LoVo (cell line): ENCODE results near the gene ENOX2.
"Not testable (repeated sequence)": the region's sequence is repeated elsewhere in the genome, so short reads cannot be mapped to it uniquely, and the experiment has no call there.

Source experiments
- DNase-seq: peaks from one replicate; pipeline ENCODE4 v3.0.0-alpha.2; 2016; ENCODE audit warnings: low spot score

ENOX2 gene

DNA sequence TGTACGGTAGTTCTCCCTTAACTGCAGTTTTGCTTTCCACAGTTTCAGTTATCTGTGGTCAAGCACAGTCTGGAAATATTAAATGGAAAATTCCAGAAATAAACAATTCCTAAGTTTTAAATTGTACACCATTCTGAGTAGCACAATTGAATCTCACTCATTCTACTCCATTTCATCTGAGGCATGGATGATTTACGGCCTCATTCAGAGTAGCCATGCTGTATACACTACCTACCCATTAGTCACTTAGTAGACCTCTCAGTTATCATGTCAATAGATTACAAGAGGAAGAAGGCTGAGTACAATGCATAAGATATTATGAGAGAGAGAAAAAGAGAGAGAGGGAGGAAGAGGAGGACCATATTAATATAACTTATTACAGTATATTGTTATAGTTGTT lies 77.5 kb downstream of the ENOX2 start:
- DNase-seq = no peak

DNA sequence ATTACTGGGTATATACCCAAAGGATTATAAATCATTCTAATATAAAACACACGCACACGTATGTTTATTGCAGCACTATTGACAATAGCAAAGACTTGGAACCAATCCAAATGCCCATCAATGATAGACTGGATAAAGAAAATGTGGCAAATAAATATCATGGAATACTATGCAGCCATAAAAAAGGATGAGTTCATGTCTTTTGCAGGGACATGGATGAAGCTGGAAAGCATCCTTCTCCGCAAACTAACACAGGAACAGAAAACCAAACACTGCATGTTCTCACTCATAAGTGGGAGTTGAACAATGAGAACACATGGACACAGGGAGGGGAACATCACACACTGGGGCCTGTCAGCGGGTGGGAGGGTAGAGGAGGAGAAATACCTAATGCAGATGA lies 83.6 kb downstream of the ENOX2 start:
- DNase-seq = not testable (repeated sequence)

DNA sequence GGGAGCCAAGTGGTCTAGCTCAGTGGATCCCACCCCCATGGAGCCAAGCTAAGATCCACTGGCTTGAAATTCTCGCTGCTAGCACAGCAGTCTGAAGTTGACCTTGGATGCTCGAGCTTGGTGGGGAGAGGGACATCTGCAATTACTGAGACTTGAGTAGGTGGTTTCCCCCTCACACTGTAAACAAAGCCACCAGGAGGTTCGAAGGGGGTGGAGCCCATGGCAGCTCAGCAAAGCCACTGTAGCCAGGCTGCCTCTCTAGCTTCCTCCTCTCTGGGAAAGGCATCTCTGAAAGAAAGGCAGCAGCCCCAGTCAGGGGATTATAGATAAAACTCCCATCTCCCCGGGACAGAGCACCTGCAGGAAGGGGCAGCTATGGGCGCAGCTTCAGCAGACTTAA lies 89.1 kb downstream of the ENOX2 start:
- DNase-seq = not testable (repeated sequence)

DNA sequence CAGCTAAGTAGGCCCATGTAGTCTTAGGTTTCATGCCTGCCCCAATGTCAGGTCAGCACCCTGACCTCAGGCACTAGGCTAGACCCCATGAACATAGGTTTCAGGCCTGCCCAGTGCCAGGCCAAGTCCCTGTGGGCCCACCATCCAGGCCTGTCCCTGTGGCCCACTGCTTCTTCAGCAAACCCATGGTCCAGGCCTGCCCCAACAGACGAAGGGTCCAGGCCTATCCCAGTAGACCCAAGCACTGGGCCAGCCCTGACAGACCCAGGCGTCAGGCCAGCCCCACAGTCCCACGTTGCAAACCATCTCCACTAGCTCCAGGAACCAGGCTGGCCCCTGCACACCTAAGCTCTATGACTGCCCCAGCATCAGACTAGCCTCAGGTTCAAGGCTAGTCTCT lies 92.4 kb downstream of the ENOX2 start:
- no peak for DNase-seq

DNA sequence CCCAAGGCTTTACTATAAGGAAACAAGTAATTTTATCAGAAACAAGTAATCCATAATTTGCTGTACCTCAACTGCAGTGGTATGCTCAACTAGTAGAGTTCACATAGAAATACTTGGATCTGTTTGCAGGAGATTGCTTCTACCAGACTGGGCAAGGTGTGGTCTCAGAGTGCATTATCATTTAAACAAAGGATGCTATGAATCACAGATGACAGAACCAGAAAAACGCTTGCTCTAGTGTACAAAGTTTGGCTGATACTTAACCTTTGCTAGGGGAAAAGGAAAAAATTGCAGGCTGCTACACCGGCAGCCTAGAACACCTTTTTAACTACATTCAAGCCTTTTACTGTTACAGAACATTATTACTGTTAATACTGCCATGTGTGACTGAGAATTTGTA lies 97.1 kb downstream of the ENOX2 start:
- DNase-seq = no peak

DNA sequence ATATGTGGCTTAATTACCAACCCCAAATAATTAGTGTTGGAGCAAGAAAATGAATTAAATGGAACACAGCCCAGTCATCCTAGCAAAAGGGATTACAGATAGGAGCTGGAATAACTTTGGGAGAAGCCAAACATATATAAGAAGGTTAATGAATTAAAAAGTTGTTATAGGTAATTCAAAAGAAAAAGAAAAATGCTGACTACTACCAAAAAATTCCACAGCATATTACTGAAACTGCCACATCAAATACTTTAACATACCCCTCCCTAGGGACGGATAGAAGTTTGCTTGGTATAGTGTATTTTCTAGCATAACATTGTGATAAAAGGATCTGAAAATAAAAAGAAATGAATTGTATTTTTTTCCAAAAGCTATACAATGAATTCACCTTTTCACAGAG lies 99.5 kb downstream of the ENOX2 start:
- DNase-seq = no peak

DNA sequence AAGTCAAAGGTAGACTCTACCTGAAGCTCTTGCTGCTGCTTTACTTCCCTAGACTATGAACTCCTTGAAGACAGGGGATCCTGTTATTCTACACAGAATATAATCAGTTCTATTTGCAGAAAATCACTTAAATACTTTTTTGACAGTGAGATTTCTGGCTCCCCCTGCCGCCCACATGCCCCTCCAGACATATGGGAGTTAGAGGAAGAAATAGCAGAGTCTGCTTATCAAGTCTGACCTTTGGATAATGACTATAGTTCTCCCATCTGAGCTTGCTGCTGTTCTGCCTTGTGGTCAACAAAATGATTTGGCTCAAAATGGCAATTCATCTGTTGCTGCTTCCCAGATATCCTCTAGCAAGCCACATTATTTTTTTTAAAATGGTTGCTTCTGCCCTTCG lies 101.1 kb downstream of the ENOX2 start:
- no peak for DNase-seq

DNA sequence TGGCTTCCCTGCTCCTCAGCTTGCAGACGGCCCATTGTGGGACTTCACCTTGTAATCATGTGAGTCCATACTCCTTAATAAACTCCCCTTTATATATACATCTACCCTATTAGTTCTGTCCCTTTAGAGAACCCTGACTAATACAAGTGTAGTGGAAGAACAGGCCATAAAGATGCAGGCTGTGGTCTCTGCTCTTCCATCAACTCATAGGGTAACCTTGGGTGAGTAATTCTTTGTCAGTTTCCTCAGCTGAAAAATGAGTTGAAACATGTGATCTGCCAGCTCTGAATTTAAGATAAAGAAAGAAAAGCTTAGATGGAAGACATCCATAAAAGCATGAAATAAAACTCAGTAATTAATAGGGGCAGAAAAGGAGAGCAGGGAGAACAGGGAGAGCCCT lies 103.6 kb downstream of the ENOX2 start:
- DNase-seq = no peak

DNA sequence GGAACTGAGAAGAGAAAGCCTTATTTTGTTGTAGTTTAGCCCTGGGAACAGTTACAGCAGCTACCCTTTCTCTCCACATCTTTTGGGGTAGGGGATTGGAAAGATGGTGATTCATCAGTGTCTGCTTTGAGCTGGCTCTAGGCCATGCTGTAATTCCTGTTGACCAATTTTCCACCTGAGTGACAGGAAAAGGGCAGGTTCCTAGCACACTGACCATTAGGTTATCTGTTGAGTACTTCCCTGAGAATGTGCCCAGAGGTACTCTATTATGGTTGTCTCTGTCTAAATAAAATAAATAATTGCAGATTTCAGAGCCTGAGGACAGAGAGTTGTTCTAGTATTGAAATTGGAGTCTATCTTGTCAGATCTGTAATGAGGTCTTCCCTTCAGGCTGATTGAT lies 109.0 kb downstream of the ENOX2 start:
- no peak for DNase-seq

DNA sequence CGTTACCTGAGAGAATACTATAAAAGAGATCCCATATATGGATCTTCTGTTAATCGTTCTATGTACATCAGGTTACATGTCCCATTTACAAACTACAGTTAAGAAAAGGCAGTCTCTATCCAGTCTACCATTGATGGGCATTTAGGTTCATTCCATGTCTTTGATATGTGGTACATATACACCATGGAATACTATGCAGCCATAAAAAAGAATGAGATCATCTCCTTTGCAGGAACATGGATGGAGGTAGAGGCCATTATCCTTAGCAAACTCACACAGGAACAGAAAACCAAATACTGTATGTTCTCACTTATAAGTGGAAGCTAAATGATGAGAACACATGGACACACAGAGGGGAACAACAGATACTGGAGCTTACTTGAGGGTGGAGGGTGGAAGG lies 111.1 kb downstream of the ENOX2 start:
- DNase-seq = not testable (repeated sequence)

DNA sequence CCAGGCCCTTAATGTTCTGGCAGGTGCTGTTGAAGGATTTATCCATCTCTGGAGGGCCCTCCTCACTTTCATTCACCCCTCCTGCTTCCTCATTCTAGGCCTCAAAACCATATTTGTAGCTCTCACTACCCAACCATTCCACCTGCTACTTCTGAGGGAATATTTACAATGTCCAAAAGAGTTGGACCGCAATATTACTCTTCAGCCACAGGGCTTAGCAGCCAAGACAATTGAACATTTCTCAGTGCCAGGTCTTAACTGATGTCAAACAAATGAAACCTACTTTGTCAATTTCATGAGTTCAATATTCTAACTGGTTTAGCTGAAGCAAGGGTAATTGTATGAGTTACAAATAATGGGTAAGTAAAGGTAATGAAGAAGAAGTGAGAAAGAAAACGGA lies 113.2 kb downstream of the ENOX2 start:
- no peak for DNase-seq

DNA sequence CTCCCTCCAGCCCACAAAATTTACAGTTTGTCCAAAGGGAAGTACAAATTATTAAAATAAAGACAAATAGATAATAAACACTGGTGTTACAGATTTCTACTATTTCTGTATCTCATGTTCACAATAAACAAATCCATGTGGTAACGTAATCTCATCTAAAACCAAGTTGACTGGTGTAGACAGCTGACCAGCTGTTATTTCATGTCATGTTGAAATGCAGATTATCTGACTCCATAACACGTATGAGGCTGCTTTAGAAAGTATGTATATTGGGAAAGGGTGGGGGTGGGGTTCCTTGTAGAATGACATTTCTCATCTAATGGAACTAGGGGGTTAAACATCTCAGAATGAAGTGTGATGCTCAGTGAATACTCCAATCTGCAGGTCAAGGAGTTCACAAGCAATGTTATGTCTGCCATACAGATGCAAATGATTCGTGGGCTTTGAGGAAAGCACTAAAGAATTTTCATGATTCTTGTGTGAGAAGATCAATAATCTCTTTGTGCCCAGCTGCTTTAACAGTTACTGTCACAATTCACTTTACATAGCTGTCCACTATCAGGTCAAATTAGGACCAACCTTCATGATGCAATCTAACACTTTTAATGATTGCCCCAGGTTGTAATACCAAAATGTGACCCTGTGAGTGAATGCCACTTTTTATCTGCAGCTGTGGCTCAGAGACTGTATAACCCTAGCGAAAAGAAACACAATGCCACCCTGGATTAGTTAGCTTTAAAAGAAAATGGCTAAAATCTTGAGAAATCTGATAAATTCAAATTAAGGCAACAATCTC lies 114.0 kb downstream of the ENOX2 start:
- DNase-seq = no peak

DNA sequence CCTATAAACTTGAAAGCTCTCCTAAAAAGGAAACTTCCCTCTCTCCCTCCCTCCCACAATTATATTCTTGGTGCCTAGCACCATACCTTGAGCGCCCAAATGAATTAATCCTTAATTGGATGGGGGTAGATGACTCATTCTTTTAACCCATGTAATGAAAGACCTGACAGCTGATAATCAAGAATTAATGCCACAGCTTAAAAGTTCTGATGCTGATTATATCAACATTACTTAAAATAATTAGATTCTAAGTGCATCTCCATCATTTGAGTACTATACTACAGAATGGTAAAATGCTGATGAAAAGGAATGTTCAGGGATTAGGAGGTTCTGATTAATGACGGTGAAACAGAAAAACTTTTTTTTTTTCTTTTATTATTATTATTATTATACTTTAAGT lies 117.0 kb downstream of the ENOX2 start:
- no peak for DNase-seq

DNA sequence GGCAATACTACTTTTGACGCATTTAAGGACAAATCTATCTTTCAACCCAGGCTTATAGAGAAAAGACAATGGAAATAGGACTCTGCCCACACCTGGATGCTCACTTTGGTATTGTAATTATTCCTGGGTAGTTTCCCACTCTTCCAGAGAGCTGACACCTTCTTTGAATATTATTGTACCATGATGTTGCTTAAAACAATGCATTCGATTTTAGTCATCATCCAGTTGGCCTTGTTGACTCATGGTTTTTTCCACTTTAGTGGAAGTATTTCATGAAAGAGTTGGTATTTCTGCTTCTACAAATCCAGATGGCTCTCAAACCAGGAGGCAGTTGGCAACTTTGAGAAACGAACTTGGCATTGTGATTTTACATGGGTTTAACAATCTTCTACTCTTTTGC lies 124.2 kb downstream of the ENOX2 start:
- DNase-seq = no peak

DNA sequence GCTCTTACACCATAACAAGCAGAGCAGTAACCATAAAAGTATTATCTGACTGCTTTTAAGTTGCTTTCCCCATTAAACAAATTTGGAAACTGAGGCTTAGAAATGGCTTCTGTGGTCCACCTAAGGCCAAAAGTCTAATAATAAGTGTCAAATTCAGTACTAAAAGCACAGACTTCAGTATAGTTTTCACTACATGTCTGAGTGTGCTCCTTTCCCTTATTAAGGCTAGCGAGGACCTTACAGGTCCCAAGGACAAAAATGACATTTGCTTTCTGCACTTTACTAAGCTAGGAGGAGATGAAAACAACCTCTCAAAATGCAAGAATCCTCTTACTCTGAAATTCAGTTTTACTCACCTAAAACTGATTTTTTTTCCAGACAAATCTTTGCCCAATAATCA lies 127.2 kb downstream of the ENOX2 start:
- DNase-seq = no peak

DNA sequence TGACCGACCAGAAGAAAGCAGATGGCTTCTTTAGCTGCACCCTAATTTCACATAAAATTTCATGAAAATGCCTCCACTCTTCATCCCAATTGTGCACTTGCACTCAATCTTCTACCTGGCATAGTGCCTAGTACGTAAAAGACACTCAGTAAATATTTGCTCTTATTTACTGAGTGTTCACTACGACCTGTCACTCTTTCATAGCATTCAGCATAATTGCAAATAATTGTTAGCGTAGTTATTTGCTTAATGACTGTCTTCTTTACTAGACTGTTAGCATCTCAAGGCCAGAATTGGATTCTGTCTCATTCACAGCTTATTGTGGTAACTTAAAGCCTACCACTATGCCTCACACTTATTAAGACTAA lies 130.2 kb downstream of the ENOX2 start:
- no peak for DNase-seq

DNA sequence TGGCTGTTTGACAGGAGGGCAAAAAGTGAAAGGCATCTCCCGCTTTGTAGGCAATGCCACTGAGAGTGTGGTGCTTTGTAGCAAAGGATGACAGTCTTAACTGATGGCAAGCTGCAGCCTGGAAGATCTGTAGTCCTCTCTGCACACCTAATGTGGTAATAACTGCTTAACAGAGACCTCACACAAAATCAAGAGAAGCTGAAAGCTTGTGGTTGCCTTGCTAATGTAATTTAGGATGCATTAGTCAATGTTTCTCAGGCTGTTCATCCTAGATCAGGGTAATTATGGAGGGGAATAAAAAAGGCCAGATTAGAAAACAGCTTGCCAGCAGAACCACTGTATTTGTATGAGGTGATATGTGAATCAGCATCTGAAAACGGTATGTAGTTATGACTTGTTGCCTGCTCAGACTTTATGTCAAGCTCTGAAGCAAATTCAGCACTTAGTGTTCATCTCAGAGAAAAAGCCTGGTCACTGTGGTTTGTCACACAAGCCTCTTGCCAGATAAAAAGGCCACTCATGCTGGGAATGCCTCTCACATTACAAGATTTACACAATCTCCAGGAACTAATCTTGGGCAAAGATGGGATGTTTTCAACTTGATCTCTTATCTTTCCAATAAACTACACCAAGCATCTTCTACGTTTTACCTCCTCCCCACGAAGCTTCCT lies 130.8 kb downstream of the ENOX2 start:
- no peak for DNase-seq

DNA sequence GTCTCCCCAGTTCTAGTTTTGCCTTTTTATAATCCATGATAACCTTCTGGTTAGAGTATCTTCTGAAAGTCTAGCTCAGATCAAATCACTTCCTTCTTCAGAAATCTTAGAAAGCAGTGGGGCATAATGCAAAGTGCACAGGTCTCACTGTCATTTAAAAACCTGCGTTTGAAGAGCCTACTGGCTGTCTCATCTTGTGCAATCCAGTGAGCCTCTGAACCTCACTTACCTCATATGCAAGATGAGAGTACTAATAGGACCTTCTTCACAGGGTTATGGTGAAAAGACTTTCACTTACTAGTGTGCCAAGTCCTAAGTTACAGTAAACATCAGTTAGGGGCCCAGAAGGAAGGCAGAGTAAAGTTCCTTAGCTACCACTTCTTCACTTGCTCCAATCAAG lies 131.4 kb downstream of the ENOX2 start:
- no peak for DNase-seq

DNA sequence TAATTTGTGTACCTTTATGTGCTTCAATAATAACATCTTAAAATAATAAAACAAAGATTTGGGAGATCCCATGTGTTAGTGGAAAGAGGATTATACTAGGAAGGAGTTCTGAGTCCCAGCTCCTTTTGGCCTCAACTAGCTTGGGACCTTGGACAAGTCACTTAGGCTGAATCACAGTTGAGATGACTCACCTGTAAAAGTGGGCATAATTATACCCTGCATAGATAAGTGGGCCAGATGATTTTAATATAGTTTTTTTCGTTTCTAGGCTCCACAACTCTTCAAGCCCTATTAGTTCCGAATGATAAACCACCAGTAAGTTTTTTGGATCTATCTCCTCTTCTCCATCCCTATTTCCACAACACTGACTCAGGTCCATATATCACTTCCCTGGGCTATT lies 131.8 kb downstream of the ENOX2 start:
- DNase-seq = no peak

DNA sequence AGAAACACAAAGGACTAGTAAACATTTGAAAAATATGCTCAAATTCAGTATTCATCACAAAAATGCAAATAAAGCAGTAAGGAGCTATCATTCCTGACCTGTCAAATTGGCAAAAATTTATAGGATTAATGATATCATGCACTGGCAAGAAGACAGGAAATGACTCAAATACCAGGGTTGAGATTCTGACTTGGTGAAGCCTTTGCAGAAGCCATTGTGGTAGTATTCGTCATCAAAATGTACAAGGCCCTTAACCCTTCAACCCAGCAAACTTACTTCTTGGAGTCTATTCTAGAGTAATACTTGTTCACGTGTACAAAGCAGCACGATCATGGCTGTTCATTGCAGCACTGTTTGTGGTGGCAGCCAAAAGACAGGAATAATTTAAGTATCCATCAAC lies 132.4 kb downstream of the ENOX2 start:
- no peak for DNase-seq

DNA sequence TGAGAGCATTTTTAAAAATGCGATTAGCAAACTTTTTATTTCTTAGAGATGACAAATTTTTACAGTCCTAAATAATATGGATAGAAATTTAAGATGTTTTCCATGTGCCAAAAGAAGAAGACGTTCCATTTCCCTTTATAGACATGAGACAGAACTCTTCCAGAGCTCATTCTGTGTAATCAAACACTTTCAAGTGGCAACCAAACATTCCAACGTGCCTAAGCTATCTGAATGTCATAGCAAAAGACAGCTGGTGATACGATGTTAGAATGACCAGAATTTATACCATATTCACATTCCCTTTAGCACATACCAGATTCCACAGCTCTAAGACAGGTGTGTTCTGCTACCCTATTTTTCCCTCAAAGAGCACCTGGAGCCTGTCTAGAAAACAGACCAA lies 133.2 kb downstream of the ENOX2 start:
- no peak for DNase-seq

DNA sequence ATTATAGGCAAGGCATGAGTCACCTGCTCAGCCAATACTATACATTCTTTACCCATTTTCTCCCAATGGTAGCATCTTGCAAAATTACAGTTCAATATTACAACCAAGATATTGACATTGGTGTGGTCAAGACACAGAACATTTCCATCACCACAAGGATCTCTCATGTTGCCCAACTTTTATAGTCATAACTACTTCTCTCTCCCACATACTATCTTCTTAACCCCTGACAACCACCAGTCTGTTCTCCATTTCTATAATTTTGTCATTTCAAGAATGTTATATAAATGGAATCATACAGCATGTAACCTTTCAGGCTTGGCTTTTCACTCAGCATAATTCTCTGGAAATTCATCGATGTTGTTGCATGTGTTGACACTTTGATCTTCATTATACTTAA lies 144.9 kb downstream of the ENOX2 start:
- no peak for DNase-seq

DNA sequence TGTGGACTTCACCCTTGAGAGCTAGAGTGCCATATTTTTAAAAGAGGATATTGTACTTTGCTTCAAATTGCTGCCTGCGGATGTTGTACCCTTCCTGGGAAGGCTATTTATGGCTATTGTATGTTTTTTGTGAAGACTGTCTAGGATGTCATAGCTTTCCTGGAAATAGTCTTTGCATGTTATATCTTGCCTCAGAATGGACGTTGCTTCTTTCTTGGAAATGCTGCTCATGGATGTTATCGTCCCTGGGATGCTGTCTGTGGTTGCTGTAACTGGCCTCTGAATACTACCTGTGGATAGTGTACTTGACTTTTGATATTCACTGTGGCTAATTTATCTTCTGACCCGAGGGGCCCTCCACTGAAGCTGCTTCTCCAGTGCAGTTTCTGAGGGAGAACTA lies 146.8 kb downstream of the ENOX2 start:
- DNase-seq = no peak

DNA sequence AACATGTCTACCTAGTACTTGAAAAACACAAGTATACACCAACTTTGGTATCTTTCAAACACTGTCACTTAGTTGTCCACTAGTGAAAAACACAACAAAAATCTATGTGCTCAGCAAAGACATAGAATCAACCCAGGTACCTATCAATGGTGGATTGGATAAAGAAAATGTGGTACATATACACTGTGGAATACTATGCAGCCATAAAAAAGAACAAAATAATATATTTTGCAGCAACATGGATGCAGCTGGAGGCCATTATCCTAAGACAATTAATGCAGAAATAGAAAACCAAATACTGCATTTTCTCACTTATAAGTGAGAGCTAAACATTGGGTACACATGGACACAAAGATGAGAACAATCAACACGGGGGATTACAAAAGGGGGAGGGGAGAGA lies 148.7 kb downstream of the ENOX2 start:
- DNase-seq = no peak
